Loucy (cell line): ENCODE measurements around the gene ATP5PF.

Source experiments
- CTCF ChIP-seq: fragments of 200-600 bp; sonication (generic); conservative IDR thresholded peaks from 2 replicates; pipeline ENCODE4 v1.5.1; 2014; ENCODE audit warnings: mild to moderate bottlenecking, antibody characterized with exemption, low read length
- EZH2phosphoT487 ChIP-seq: fragments of 200-600 bp; IDR thresholded peaks from 2 replicates; pipeline ENCODE4 v1.6.1; 2018; ENCODE audit warnings: antibody characterized with exemption, mild to moderate bottlenecking, moderate library complexity, borderline replicate concordance

- TF ChIP-seq CTCF, result no peak
- no peak for TF ChIP-seq EZH2phosphoT487
Observed at GRCh38 chr21:25760677-25761076, 26.0 kb upstream of the ATP5PF start.
